ENCODE results near the gene KIAA1328. TPM values are rescaled to one million over a fixed set of nuclear protein-coding genes. Genes with fewer than 3 reads are reported as not detected.
"Not testable (repeated sequence)": the region's sequence is repeated elsewhere in the genome, so short reads cannot be mapped to it uniquely, and the experiment has no call there.

Gene KIAA1328
- total RNA-seq, 2 donors from 2014 or later, result 9.0 to 13.9 TPM

DNA sequence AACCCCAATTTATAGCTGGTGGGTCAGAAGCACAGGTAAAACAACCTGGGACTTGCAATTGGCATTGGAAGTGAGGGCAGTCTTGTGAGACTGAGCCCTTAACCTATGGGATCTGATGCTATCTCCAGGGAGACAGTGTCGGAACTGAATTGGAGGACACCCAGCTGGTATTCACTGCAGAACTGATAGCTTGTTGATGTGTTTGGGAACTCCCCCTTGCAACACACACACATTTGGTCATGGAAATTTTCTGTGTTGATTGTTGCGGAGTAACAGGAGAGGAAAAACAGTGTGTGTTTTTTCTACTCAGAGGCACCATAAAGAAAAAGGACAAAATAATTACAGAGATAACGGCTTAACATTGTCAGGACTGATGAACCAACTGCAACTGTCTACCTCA is 16.2 kb upstream of the KIAA1328 start:
- no peak for ATAC-seq
- no peak for DNase-seq
- no peaks in the 10 kb centered on the region for H3K9me3 ChIP-seq (ENCODE audit: control insufficient read depth, low read length, poor library complexity, severe bottlenecking)
- Mint-ChIP-seq H3K36me3 (ENCODE audit: low read depth) (peaks cover 5% of the 10 kb centered on the region), H3K4me1 (peaks cover 15% of the 10 kb centered on the region), H3K4me3 (no peak overlapping the region), H3K27ac (peak overlapping the region; percentile 47), H3K27me3 (no peaks in the 10 kb centered on the region)

DNA sequence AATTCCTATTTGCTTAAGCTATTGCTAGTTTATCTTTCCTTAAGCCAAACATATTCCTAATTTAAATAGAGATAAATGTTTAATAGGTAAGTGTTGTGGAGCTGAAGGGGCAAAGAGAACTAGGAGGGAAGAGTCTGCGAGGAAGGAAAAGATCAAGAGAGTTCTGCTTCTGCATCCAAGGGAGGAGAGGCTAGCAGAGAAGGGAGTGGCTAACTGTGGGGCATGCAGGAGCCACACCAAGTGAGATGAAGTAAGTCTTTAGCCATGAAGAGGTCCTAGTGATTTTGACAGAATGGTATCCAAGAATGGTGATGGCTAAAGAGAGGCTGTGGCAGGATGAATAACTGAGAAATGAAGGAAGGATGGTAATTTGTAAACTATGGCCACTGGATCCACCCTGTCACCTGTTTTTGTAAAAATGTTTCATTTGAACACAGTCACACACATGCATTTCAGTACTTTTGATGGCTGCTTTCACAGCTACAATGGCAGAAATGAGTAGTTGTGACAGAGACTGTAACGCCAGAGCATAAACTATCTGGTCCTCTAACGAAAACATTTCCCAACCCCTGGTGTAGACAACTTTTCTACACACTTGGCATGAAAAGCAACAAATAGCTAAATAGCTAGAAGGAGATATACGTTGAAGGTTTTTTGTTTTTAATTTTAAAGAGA is 15.7 kb upstream of the KIAA1328 start:
- ATAC-seq (no peak), DNase-seq (no peak)
- H3K36me3 Mint-ChIP-seq (ENCODE audit: low read depth), result peaks cover 6% of the 10 kb centered on the region

DNA sequence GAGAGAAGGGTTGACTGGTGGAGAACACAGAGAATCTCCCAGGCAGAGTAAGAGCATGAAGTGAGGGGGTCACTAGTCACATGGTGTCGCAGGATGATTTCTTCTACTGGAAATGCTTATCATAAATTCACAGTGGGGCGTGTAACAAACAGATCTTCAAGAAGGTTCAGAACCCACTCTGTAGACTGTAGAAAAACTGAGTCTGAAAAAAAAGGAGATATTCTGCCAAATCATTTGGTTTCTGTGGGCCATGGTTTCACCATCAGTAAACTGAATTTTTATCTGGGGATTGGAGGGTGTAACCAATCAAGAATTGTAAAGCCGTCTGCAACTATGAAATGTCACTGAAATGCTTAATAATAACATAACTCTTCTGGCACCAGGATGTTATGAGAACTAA is 15.1 kb upstream of the KIAA1328 start:
- no peak overlapping the region for H3K4me3 Mint-ChIP-seq
- ATAC-seq (no peak), DNase-seq (no peak)
- peaks cover 13% of the 10 kb centered on the region for H3K4me1 Mint-ChIP-seq
- peak overlapping the region; percentile 47 for H3K27ac Mint-ChIP-seq
- H3K9me3 ChIP-seq (ENCODE audit: control insufficient read depth, low read length, poor library complexity, severe bottlenecking), result no peaks in the 10 kb centered on the region
- peaks cover 6% of the 10 kb centered on the region for H3K36me3 Mint-ChIP-seq (ENCODE audit: low read depth)
- no peaks in the 10 kb centered on the region for H3K27me3 Mint-ChIP-seq

More for the DNA sequence above, 15.7 kb upstream of the KIAA1328 start:
- H3K9me3 ChIP-seq (ENCODE audit: control insufficient read depth, low read length, poor library complexity, severe bottlenecking), result no peaks in the 10 kb centered on the region
- Mint-ChIP-seq H3K4me1 (peaks cover 13% of the 10 kb centered on the region), H3K4me3 (no peak overlapping the region), H3K27ac (peak overlapping the region; percentile 47), H3K27me3 (no peaks in the 10 kb centered on the region)

DNA sequence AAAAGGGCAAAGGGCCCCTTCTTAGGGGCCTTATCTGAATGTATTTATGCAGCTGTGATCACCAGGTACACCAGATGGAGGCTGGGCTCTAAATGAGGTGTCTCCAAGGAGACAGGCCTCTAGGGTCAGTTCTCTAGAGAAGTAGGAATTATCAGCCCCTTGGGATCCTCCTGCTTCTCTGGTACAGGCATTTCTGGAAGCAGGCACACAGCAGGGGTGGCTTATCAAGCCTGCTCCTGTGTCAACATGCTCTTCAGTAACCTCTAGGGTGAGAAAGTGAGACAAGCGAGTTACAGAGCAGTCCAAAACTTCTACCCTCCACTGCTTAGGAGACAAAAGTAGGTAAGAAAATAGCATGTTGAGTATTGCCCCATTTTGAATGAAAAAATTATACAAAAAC is 13.9 kb upstream of the KIAA1328 start:
- DNase-seq, result no peak
- H3K27me3 Mint-ChIP-seq, result no peaks in the 10 kb centered on the region
- H3K4me3 Mint-ChIP-seq, result no peak overlapping the region
- peaks cover 6% of the 10 kb centered on the region for H3K36me3 Mint-ChIP-seq (ENCODE audit: low read depth)
- no peak for ATAC-seq
- H3K27ac Mint-ChIP-seq, result no peak overlapping the region
- H3K9me3 ChIP-seq (ENCODE audit: control insufficient read depth, low read length, poor library complexity, severe bottlenecking), result no peaks in the 10 kb centered on the region
- peaks cover 11% of the 10 kb centered on the region for H3K4me1 Mint-ChIP-seq

DNA sequence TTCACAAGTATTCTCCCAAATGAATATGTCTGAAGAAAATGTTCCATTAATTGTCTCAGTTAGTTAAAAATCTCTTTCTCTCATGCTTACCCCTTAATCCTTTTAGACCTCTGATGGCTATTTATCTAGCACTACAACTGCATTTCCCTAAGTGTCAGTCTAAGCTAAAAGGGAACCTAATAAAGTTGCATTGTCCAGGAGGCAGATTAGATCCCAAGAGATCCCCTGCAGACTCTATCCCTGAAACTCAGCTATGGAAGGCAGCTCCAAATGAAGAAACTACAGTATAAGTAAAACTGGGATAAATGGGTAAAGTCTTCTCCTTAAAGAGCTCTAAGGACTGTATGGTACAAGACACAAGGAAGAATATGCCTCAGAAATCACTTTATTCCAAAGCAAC is 12.8 kb upstream of the KIAA1328 start:
- H3K4me3 Mint-ChIP-seq; H3K9me3 ChIP-seq (ENCODE audit: control insufficient read depth, low read length, poor library complexity, severe bottlenecking); H3K27me3 Mint-ChIP-seq; DNase-seq; H3K27ac Mint-ChIP-seq; H3K36me3 Mint-ChIP-seq (ENCODE audit: low read depth); ATAC-seq: not testable (repeated sequence)
- peaks cover 14% of the 10 kb centered on the region for H3K4me1 Mint-ChIP-seq

DNA sequence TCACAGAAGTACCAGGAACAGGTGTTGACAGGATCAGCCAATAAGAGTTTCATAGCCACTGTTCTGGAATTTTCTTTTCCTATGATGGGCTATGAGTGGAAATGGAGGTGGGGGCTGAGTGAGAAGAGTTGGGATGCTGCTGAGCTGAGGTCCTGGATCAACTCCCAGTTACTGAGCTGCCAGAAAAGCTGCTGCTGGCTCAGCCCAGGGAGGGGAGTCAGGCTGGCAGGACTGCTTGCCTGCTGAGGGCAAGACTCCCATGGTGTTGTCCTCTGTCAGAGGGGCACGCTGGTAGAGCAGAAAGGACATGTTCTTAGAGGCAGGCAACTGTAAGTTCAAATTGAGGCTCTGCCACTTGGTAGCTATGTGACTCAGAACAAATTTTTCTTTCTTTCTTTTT is 11.9 kb upstream of the KIAA1328 start:
- no peaks in the 10 kb centered on the region for H3K9me3 ChIP-seq (ENCODE audit: control insufficient read depth, low read length, poor library complexity, severe bottlenecking)
- ATAC-seq, result no peak
- Mint-ChIP-seq H3K4me3 (no peak overlapping the region), H3K4me1 (peaks cover 14% of the 10 kb centered on the region), H3K36me3 (ENCODE audit: low read depth) (peaks cover 6% of the 10 kb centered on the region), H3K27me3 (no peaks in the 10 kb centered on the region), H3K27ac (peak overlapping the region; percentile 47)
- no peak for DNase-seq

DNA sequence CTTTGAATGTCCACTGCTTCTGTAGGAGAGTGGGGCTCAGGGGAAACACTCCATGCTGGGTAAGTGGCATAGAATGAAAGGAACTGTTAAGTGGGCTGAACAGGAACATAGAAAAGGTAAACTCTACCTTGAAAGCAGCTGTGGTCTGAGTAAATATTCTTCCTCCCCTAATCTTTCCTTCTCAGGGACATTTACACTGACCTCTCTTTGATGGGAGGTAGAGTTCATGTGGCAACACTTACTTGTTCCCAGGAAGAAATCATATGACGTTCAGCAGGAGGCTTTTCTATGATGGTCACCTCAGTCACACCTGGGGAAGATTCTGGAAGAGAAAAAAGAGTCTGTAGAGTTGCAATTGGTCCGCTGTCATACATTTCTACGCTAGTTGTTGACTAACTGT is 10.3 kb upstream of the KIAA1328 start:
- Mint-ChIP-seq H3K27ac (peak overlapping the region; percentile 68), H3K36me3 (ENCODE audit: low read depth) (peaks cover 3% of the 10 kb centered on the region)

DNA sequence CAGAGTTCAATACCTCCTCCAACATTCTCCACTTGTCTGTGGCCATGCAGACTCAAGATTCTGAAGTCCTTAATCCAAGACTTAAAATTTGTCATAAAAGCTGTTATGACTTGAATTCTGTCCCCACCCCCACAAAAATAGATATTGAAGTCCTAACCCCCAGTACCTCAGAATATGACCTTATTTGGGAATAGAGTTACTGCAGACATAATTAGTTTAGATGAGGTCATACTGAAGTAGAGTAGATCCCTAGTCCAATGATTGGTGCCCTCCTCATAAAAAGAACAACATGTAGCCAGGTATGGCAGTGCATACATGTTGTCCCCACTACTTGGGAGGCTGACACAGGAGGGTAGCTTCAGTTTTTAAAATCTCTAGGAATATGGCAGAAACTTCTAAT is 9.3 kb upstream of the KIAA1328 start:
- H3K4me3 Mint-ChIP-seq, result no peak overlapping the region
- no peaks in the 10 kb centered on the region for H3K27me3 Mint-ChIP-seq
- no peaks in the 10 kb centered on the region for H3K9me3 ChIP-seq (ENCODE audit: control insufficient read depth, low read length, poor library complexity, severe bottlenecking)
- no peak for DNase-seq
- no peak overlapping the region for H3K27ac Mint-ChIP-seq
- H3K36me3 Mint-ChIP-seq (ENCODE audit: low read depth), result peaks cover 3% of the 10 kb centered on the region
- ATAC-seq, result no peak
- H3K4me1 Mint-ChIP-seq, result peaks cover 5% of the 10 kb centered on the region

More for the DNA sequence above, 10.3 kb upstream of the KIAA1328 start:
- ATAC-seq (no peak), DNase-seq (no peak)
- H3K9me3 ChIP-seq (ENCODE audit: control insufficient read depth, low read length, poor library complexity, severe bottlenecking), result no peaks in the 10 kb centered on the region
- Mint-ChIP-seq H3K27me3 (no peaks in the 10 kb centered on the region), H3K4me1 (peaks cover 8% of the 10 kb centered on the region), H3K4me3 (no peak overlapping the region)

DNA sequence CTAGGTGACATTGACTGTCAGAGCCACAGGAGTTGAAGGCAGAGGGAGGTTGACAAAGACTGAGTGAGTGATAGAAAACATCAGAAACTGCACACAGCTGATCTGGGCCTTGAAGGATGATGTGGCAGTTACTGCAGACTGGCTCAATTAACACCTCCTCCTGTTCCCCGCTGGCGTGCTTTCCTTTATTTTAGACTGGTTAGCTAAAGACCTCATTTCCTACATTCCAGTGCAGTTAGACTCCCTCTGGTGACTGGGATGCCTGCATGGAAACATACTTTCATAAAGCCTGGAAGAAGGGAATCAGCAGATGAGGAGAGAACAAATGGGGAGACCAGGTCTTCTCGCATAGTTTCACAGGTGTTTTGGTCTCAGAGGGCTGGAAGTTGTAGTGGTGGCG is 7.2 kb upstream of the KIAA1328 start:
- H3K36me3 Mint-ChIP-seq (ENCODE audit: low read depth), result peaks cover 3% of the 10 kb centered on the region
- no peaks in the 10 kb centered on the region for H3K9me3 ChIP-seq (ENCODE audit: control insufficient read depth, low read length, poor library complexity, severe bottlenecking)
- DNase-seq (no peak), ATAC-seq (no peak)
- no peaks in the 10 kb centered on the region for H3K27me3 Mint-ChIP-seq
- H3K27ac Mint-ChIP-seq, result no peak overlapping the region
- no peak overlapping the region for H3K4me3 Mint-ChIP-seq
- peaks cover 5% of the 10 kb centered on the region for H3K4me1 Mint-ChIP-seq

DNA sequence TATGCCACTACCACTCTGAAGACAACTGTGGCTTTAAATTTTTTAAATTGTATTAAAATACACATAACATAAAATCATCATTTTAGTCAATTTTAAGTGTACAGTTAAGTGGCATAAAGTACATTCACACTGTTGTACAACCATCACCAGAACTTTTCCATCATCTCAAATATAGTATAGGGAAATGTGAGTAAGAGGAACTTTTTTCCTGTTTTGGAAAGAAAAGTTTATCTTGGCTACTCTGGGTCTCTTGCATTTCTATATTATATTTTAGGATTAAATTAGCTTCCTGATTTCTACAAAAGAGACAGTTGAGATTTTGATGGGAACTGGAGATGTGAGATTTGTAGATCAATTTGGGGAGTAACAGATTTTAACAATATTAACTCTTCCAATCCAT is 3.4 kb upstream of the KIAA1328 start:
- DNase-seq, result no peak
- ATAC-seq, result no peak
- Mint-ChIP-seq H3K27me3 (no peaks in the 10 kb centered on the region), H3K27ac (no peak overlapping the region), H3K4me3 (no peak overlapping the region), H3K4me1 (peaks cover 28% of the 10 kb centered on the region), H3K36me3 (ENCODE audit: low read depth) (no peaks in the 10 kb centered on the region)
- H3K9me3 ChIP-seq (ENCODE audit: control insufficient read depth, low read length, poor library complexity, severe bottlenecking), result no peaks in the 10 kb centered on the region

DNA sequence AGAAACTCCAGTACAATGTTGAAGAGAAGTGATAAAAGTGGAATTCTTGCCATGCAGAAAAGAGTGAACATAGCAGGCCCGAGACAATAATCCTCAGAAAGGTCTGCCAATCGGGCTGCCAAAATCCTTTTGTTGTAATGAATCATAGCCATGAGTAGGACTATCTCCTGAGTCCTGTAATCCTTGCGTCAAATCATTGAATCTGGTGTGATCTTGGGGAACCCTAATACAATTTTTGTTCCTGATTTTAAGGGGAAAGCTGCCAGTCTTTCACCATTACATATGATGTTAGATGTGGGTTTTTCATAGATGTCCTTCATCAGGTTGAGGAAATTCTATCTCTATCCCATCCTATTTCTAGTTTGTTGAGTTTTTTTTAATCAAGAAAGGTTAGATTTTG is 2.4 kb upstream of the KIAA1328 start:
- Mint-ChIP-seq H3K4me1 (peaks cover 25% of the 10 kb centered on the region), H3K27ac (peak overlapping the region; percentile 91), H3K36me3 (ENCODE audit: low read depth) (no peaks in the 10 kb centered on the region), H3K27me3 (no peaks in the 10 kb centered on the region), H3K4me3 (no peak overlapping the region)
- DNase-seq (no peak), ATAC-seq (no peak)
- no peaks in the 10 kb centered on the region for H3K9me3 ChIP-seq (ENCODE audit: control insufficient read depth, low read length, poor library complexity, severe bottlenecking)

DNA sequence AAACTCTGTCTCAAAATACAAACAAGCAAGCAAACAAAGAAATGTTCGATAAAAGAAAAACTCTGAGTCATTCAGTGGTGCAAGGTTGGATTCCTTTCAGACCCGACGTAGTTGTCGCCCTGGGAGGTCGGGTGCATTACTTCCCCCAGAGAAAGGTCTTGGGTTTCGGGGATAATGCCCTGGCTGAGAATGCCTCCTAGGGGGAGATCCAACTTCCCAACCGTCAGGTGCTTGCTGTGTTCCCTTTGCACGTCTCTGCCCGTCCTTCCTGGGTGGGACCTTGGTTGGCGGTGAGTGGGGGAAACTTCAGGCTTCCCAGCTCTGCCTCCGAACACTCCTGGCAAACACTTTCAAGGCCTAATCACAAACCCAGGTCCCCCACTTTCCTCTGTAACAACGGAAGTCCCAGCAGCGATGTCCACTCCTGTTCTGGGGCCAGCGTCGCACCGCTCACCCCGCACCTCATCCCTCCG is 734 bp upstream of the KIAA1328 start:
- no peaks in the 10 kb centered on the region for H3K9me3 ChIP-seq (ENCODE audit: control insufficient read depth, low read length, poor library complexity, severe bottlenecking)
- peaks cover 28% of the 10 kb centered on the region for H3K4me1 Mint-ChIP-seq
- H3K36me3 Mint-ChIP-seq (ENCODE audit: low read depth), result no peaks in the 10 kb centered on the region
- H3K27ac Mint-ChIP-seq, result peak overlapping the region; percentile 91
- DNase-seq (peak in 1 of 3 donors; percentile 15), ATAC-seq (no peak)
- H3K4me3 Mint-ChIP-seq, result peak overlapping the region; percentile 97
- no peaks in the 10 kb centered on the region for H3K27me3 Mint-ChIP-seq

DNA sequence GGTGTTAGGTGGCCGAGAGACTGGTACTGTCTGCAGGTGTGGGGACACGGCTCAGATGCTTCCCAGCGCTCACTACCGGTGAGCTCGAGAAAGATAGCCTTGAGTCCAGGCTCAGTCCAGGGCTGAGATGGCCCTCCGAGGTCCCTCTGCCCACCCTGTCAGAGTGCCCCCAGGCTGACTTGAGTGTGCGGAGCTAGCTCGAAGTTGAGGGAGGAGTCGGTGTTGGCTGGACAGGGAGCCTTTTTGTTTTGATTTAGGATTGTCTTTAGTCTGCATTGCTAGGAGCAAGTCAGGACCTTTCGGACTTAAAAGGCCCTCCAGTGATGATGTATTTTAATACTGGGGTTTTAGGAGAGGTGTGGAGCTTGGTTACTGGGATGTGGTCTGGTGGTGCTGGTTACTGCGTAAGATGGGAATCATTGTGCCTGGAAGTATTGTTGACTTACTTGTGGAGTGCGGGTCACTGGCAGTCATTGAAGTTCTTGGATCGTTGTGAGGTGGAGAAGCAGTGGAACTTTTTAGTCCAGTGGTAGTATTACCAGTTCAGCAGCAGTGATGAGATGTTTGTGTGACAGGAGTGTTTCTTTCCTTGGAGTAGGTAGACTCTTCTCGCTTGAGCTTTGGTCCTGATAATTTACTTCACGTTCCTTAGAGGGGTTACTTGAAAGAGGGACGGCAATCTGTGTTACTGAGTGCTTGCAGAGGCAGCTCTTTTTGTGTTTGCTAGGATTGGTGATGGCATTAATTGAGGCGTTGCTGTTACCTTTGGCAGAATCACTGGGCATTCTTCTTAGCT is 633 bp downstream of the KIAA1328 start:
- H3K9me3 ChIP-seq (ENCODE audit: control insufficient read depth, low read length, poor library complexity, severe bottlenecking), result no peaks in the 10 kb centered on the region
- peak overlapping the region; percentile 91 for H3K27ac Mint-ChIP-seq
- DNase-seq, result no peak
- ATAC-seq, result no peak
- H3K27me3 Mint-ChIP-seq, result no peaks in the 10 kb centered on the region
- H3K36me3 Mint-ChIP-seq (ENCODE audit: low read depth), result no peaks in the 10 kb centered on the region
- peak overlapping the region; percentile 97 for H3K4me3 Mint-ChIP-seq
- H3K4me1 Mint-ChIP-seq, result peaks cover 31% of the 10 kb centered on the region

DNA sequence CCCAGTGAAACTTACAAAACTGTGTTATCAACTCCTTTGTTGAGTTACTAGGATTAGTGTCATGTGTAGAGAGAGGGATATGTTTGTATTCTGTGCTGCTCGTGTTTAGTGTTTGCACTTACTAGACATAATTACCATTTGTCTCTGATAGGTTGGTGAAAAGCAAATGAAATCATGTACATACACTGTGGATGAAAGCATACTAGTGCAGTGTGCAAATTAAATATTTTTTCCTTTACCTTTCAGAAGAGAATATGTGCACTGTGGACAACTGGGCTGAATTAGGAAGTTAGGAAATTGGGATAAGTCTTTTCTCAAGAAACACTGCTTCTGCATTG is 1.2 kb downstream of the KIAA1328 start:
- peaks cover 31% of the 10 kb centered on the region for H3K4me1 Mint-ChIP-seq
- ATAC-seq (no peak), DNase-seq (no peak)

More for the DNA sequence above, 1.2 kb downstream of the KIAA1328 start:
- no peaks in the 10 kb centered on the region for H3K36me3 Mint-ChIP-seq (ENCODE audit: low read depth)
- peak overlapping the region; percentile 97 for H3K4me3 Mint-ChIP-seq
- peak overlapping the region; percentile 91 for H3K27ac Mint-ChIP-seq
- H3K9me3 ChIP-seq (ENCODE audit: control insufficient read depth, low read length, poor library complexity, severe bottlenecking), result no peaks in the 10 kb centered on the region
- no peaks in the 10 kb centered on the region for H3K27me3 Mint-ChIP-seq
